Esophagus squamous epithelium (tissue), 4 donors: ENCODE data around the gene MCM5.

Experiments
- CTCF ChIP-seq, 6 experiments: fragments of 450-650 bp in 4 of 6; fragments of 200-600 bp in 2 of 6; sonication (generic) in 2 of 6; IDR thresholded peaks; one replicate each; pipeline ENCODE4 v1.5.1; 2016 to 2019; ENCODE audit warnings: antibody characterized with exemption in 6 of 6, mild to moderate bottlenecking in 4 of 6, moderate library complexity in 4 of 6
- POLR2A ChIP-seq, 4 donors: fragments of 450-650 bp; IDR thresholded peaks; one replicate each; pipeline ENCODE4 v1.6.1; 2017; ENCODE audit warnings: antibody characterized with exemption in 4 of 4, mild to moderate bottlenecking in 4 of 4, moderate library complexity in 3 of 4

- no peak for TF ChIP-seq CTCF (IDR thresholded peaks at IDR 0.05)
- no peak for TF ChIP-seq POLR2A (IDR thresholded peaks at IDR 0.05)
Observed at GRCh38 chr22:35404176-35404575, 4.2 kb downstream of the MCM5 start.
